ENCODE measurements around the gene MAPRE2.

Gene MAPRE2

DNA sequence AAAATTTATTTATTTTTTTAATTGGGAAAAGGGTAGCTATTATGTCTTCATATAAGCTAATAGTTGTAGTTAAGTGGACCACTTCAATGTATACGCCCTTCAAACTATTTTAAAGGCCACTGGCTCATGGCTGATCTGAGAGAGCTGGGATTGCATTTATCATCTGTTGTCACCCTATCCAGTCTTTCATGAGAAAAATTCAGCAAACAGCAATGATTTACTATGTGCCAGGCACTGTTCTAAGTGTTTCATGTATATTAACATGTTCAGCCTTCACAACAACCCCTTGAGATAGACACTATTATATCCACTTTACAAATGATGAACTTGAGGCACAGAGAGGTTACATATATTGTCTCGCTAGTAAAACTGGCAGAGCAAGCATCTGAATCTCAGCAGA is 133.5 kb downstream of the MAPRE2 start:
- Histone ChIP-seq H3K4me3 (IDR thresholded peaks at IDR 0.05; ENCODE audit: insufficient read depth, low read depth, low read length) (no peak overlapping the region), H2AFZ (ENCODE audit: low read depth) (no peak overlapping the region), H3K9ac (no peak overlapping the region), H3K27me3 (ENCODE audit: insufficient read depth, low read depth) (no peaks in the 10 kb centered on the region), H4K20me1 (ENCODE audit: insufficient read depth) (no peaks in the 10 kb centered on the region), H3K36me3 (ENCODE audit: insufficient read depth) (no peaks in the 10 kb centered on the region), H3K4me2 (no peak overlapping the region), H3K4me1 (ENCODE audit: low read depth, poor library complexity, severe bottlenecking) (no peaks in the 10 kb centered on the region), H3K27ac (no peak overlapping the region), H3K79me2 (ENCODE audit: insufficient read depth, low read depth) (no peaks in the 10 kb centered on the region)
- TF ChIP-seq, protein P1, sequence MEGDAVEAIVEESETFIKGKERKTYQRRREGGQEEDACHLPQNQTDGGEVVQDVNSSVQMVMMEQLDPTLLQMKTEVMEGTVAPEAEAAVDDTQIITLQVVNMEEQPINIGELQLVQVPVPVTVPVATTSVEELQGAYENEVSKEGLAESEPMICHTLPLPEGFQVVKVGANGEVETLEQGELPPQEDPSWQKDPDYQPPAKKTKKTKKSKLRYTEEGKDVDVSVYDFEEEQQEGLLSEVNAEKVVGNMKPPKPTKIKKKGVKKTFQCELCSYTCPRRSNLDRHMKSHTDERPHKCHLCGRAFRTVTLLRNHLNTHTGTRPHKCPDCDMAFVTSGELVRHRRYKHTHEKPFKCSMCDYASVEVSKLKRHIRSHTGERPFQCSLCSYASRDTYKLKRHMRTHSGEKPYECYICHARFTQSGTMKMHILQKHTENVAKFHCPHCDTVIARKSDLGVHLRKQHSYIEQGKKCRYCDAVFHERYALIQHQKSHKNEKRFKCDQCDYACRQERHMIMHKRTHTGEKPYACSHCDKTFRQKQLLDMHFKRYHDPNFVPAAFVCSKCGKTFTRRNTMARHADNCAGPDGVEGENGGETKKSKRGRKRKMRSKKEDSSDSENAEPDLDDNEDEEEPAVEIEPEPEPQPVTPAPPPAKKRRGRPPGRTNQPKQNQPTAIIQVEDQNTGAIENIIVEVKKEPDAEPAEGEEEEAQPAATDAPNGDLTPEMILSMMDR (conservative IDR thresholded peaks at IDR 0.05; ENCODE audit: low read depth, low read length) = no peak

DNA sequence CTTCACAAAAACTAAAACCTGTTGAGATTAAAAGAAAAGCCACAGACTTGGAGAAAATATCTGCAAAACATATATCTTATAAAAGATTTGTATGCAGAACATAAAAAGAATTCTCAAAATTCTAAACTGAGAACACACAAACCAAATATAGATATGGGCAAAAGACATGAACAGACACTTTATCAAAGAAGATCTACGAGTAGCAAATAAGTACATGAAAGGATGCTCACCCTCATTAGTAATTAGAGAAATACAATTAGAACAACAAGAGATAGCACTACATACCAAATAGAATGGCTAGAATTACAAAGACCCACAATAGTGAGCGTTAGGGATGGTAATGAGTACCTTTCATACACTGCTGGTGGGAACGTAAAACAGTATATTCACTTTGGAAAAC is 135.7 kb downstream of the MAPRE2 start:
- no peaks in the 10 kb centered on the region for H3K27me3 ChIP-seq (ENCODE audit: insufficient read depth, low read depth)
- TF ChIP-seq, protein P1 (conservative IDR thresholded peaks at IDR 0.05; ENCODE audit: low read depth, low read length) = no peak
- H3K4me1 ChIP-seq (ENCODE audit: low read depth, poor library complexity, severe bottlenecking) = no peaks in the 10 kb centered on the region
- H3K4me3 ChIP-seq (IDR thresholded peaks at IDR 0.05; ENCODE audit: insufficient read depth, low read depth, low read length) = no peak overlapping the region
- no peak overlapping the region for H3K4me2 ChIP-seq
- H4K20me1 ChIP-seq (ENCODE audit: insufficient read depth) = no peaks in the 10 kb centered on the region
- no peak overlapping the region for H2AFZ ChIP-seq (ENCODE audit: low read depth)
- H3K79me2 ChIP-seq (ENCODE audit: insufficient read depth, low read depth) = no peaks in the 10 kb centered on the region
- H3K36me3 ChIP-seq (ENCODE audit: insufficient read depth) = no peaks in the 10 kb centered on the region
- no peak overlapping the region for H3K27ac ChIP-seq
- H3K9ac ChIP-seq = no peak overlapping the region

DNA sequence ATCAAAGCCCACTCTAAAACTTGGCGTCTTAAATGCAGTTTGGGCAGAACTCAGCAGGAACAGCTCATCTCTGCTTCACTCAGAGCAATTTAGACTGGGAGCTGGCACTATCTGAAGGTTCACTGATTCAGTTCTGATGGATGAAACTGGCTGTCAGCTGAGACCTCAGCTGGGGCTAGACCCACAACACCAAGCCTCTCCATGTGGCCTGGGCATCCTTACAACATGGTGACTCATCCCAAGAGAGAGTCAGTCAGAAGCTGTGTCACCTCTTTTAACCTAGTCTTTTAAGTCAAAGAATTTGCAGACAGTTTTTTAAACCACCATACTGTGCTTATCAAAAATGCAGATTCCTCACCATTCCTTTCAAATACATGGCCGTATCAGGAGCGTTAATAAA is 137.0 kb downstream of the MAPRE2 start:
- no peak overlapping the region for H3K9ac ChIP-seq
- no peak overlapping the region for H3K4me2 ChIP-seq
- no peaks in the 10 kb centered on the region for H3K79me2 ChIP-seq (ENCODE audit: insufficient read depth, low read depth)
- no peak overlapping the region for H2AFZ ChIP-seq (ENCODE audit: low read depth)
- H3K36me3 ChIP-seq (ENCODE audit: insufficient read depth) = no peaks in the 10 kb centered on the region
- no peak overlapping the region for H3K27ac ChIP-seq
- TF ChIP-seq, protein P1 (conservative IDR thresholded peaks at IDR 0.05; ENCODE audit: low read depth, low read length) = no peak
- H3K27me3 ChIP-seq (ENCODE audit: insufficient read depth, low read depth) = no peaks in the 10 kb centered on the region
- H3K4me3 ChIP-seq (IDR thresholded peaks at IDR 0.05; ENCODE audit: insufficient read depth, low read depth, low read length) = no peak overlapping the region
- no peaks in the 10 kb centered on the region for H3K4me1 ChIP-seq (ENCODE audit: low read depth, poor library complexity, severe bottlenecking)
- no peaks in the 10 kb centered on the region for H4K20me1 ChIP-seq (ENCODE audit: insufficient read depth)

DNA sequence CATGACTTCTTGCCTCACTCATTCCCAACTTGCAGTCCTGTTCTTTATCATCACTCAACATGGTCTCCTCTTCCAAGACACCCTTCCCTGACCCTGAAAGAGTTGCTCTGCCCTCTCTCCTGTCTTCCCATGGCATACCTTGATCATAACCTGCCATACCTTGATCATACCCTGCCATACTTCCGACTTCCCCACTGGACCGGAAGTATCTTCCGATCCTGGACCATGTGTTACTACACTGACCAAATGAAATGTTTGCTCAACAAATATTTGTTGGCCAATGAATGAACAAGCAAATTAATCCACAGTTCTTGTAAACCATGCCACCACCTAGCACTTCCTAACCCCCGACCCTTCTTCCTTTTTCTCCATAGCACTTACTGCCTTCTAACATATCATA is 138.7 kb downstream of the MAPRE2 start:
- no peak overlapping the region for H3K9ac ChIP-seq
- H4K20me1 ChIP-seq (ENCODE audit: insufficient read depth) = no peaks in the 10 kb centered on the region
- no peak overlapping the region for H3K4me3 ChIP-seq (IDR thresholded peaks at IDR 0.05; ENCODE audit: insufficient read depth, low read depth, low read length)
- H3K27ac ChIP-seq = no peak overlapping the region
- TF ChIP-seq, protein P1 (conservative IDR thresholded peaks at IDR 0.05; ENCODE audit: low read depth, low read length) = no peak
- H3K79me2 ChIP-seq (ENCODE audit: insufficient read depth, low read depth) = no peaks in the 10 kb centered on the region
- no peaks in the 10 kb centered on the region for H3K36me3 ChIP-seq (ENCODE audit: insufficient read depth)
- no peak overlapping the region for H2AFZ ChIP-seq (ENCODE audit: low read depth)
- no peaks in the 10 kb centered on the region for H3K4me1 ChIP-seq (ENCODE audit: low read depth, poor library complexity, severe bottlenecking)
- no peak overlapping the region for H3K4me2 ChIP-seq
- no peaks in the 10 kb centered on the region for H3K27me3 ChIP-seq (ENCODE audit: insufficient read depth, low read depth)
